ENCODE measurements around the gene EPHB2.
A peak's percentile ranks its signal among the peaks of the same experiment; 100 is the strongest.
"Not testable (repeated sequence)": the region's sequence is repeated elsewhere in the genome, so short reads cannot be mapped to it uniquely, and the experiment has no call there.

The EPHB2 gene

DNA sequence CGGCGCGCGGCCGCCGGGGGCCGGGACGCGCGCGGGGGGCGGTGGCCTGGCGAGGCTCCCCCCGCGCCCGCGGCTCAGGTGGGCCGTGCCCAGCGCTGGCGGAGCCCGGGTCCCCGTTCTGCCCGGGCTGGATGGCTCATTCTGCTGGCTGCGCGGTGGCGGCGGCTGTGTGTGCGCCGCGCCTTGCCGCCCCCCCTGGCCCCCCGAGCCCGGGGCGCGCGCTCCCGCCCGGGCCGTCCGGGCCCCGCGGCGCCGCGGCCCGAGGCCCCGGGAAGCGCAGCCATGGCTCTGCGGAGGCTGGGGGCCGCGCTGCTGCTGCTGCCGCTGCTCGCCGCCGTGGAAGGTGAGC, at the start of gene EPHB2:
Gene EPHB2, plus strand, starts transcription at position 139 of the 349 bp plus-strand sequence. Its CDS starts 144 bp downstream, at position 283.
- Histone ChIP-seq H3K4me3 (ENCODE audit: low read depth, low read length) (peak within 1 kb of the TSS; percentile 59), H3K9ac (ENCODE audit: low read length) (no peak within 1 kb of the TSS), H3K27ac (ENCODE audit: low read depth, low read length) (no peak within 1 kb of the TSS)

DNA sequence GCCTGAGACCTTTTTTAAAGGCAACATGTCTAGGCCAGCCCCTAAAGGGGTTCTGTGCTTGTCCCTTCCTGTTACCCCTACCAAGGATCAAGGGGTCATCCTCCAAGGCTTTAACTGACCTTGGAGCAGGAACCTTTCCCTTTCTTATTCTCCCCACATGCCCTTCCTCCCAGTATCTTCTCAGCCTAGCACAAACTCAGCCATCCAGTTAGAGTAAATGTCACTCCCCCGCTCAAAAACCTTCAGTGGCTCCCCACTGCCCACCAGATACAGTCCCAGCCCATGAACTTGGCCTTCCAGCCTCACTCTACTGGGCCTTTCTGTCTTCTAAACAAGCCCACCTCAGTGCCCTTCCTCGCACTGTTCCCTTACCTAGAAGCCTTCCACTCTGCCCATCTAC, 48.8 kb upstream of the EPHB2 start:
- Histone ChIP-seq H3K9ac (ENCODE audit: low read length) (no peak overlapping the region), H3K9me3 (ENCODE audit: control insufficient read depth, insufficient read depth, low read depth, low read length) (no peaks in the 10 kb centered on the region), H3K27me3 (ENCODE audit: control insufficient read depth, insufficient read depth, low read length) (no peaks in the 10 kb centered on the region; the same call in 1 of the 2 replicates), H3K27ac (ENCODE audit: low read depth, low read length) (no peak overlapping the region), H3K4me1 (ENCODE audit: control insufficient read depth, insufficient read depth, low read length) (no peaks in the 10 kb centered on the region; the same call in 1 of the 2 replicates), H3K4me3 (ENCODE audit: low read depth, low read length) (no peak overlapping the region), H3K36me3 (ENCODE audit: control insufficient read depth, insufficient read depth, low read length) (no peaks in the 10 kb centered on the region)

More for the DNA sequence above, at the start of gene EPHB2:
- Histone ChIP-seq H3K4me1 (ENCODE audit: control insufficient read depth, insufficient read depth, low read length) (peaks cover 9% of the 10 kb centered on the region; the same call in 1 of the 2 replicates), H3K36me3 (ENCODE audit: control insufficient read depth, insufficient read depth, low read length) (no peaks in the 10 kb centered on the region), H3K27me3 (ENCODE audit: control insufficient read depth, insufficient read depth, low read length) (peaks cover 43% of the 10 kb centered on the region), H3K9me3 (ENCODE audit: control insufficient read depth, insufficient read depth, low read depth, low read length) (no peaks in the 10 kb centered on the region)

DNA sequence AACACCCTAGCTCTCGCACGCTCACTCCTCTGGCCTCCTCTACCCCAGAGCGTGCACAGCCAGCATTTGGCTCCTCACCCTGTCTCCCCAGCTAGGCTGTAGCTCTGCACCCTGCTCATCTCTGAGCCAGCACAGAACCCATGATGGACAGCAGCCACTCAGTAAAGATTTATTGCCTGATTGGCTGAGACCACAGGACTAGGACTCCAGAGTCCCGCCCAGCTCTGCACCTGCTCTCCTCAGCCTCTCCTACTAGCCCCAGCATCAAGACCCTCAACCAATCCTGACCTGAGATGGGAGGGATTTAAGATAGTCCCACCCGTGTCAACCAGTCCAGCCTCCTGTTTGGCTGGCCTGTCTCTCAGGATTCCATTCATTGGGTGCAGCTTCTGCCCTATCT, 48.3 kb upstream of the EPHB2 start:
- H3K27ac ChIP-seq (ENCODE audit: low read depth, low read length): no peak overlapping the region
- H3K9me3 ChIP-seq (ENCODE audit: control insufficient read depth, insufficient read depth, low read depth, low read length): no peaks in the 10 kb centered on the region
- H3K9ac ChIP-seq (ENCODE audit: low read length): no peak overlapping the region
- H3K4me3 ChIP-seq (ENCODE audit: low read depth, low read length): no peak overlapping the region
- H3K27me3 ChIP-seq (ENCODE audit: control insufficient read depth, insufficient read depth, low read length): no peaks in the 10 kb centered on the region; the same call in 1 of the 2 replicates
- no peaks in the 10 kb centered on the region; the same call in 1 of the 2 replicates for H3K4me1 ChIP-seq (ENCODE audit: control insufficient read depth, insufficient read depth, low read length)
- H3K36me3 ChIP-seq (ENCODE audit: control insufficient read depth, insufficient read depth, low read length): no peaks in the 10 kb centered on the region

DNA sequence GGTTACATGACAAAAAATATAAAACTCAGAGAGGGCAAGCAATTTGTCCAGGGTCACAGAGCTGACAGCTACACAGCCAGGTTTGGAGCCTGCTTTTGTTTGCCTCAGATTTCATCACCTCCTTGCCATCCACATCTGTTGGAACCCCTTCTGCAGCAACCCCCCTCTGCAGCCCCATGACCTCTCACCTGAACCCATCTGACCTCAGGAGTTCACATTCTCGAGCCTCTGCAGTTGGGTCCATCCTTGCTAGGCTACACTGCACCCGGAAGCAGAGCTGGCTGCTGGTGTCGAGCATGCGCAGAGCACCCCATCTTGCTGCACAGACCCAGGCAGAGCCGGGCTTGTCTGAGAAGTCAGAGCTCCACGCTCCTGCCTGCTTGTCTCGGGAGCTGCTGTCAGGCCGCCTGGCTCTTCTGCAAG, 47.6 kb upstream of the EPHB2 start:
- no peak overlapping the region for H3K4me3 ChIP-seq (ENCODE audit: low read depth, low read length)
- H3K27ac ChIP-seq (ENCODE audit: low read depth, low read length): no peak overlapping the region
- H3K9me3 ChIP-seq (ENCODE audit: control insufficient read depth, insufficient read depth, low read depth, low read length): no peaks in the 10 kb centered on the region
- H3K36me3 ChIP-seq (ENCODE audit: control insufficient read depth, insufficient read depth, low read length): no peaks in the 10 kb centered on the region
- no peak overlapping the region for H3K9ac ChIP-seq (ENCODE audit: low read length)
- H3K4me1 ChIP-seq (ENCODE audit: control insufficient read depth, insufficient read depth, low read length): no peaks in the 10 kb centered on the region; the same call in 1 of the 2 replicates
- H3K27me3 ChIP-seq (ENCODE audit: control insufficient read depth, insufficient read depth, low read length): no peaks in the 10 kb centered on the region; the same call in 1 of the 2 replicates

DNA sequence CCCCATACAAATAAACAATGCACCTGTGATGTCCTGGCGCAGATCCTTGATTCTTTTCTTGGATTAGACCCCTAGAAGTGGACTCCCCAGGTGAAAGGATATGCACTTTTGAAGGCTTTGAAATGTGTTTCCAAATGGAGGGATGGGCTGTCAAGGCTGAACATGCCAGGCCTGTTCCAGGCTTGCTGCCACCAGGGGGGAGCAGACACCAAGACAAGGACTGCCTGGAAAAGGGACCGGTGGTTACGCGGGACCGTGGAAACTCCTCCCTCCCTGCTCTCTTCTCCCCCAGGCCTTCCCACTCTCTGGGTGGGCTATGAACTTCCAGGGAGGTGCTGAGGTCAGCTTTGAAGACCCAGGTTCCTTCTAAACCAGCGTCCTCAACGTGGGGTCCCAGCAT, 44.9 kb upstream of the EPHB2 start:
- Histone ChIP-seq H3K9ac (ENCODE audit: low read length) (no peak overlapping the region), H3K4me1 (ENCODE audit: control insufficient read depth, insufficient read depth, low read length) (no peaks in the 10 kb centered on the region; the same call in 1 of the 2 replicates)

DNA sequence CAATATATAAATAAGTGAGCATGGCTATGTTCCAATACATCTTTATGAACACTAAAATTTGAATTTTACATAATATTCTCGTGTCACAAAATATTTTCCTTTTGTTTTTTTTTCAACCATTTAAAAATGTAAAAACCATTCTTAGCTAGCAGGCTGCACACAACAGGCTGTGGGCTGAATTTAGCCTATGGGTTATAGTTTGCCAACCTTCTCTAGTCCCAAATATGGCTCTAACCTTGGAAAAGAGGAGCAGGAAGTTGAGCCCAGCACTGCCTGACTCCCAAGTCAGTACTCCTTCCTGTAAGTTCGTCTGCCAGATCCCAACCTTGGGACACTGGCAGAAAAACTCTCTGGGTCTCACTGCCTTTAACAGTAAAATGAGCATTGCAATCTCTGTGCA, 44.2 kb upstream of the EPHB2 start:
- H3K4me1 ChIP-seq (ENCODE audit: control insufficient read depth, insufficient read depth, low read length): no peaks in the 10 kb centered on the region; the same call in 1 of the 2 replicates
- no peak overlapping the region for H3K27ac ChIP-seq (ENCODE audit: low read depth, low read length)
- H3K9ac ChIP-seq (ENCODE audit: low read length): no peak overlapping the region
- H3K36me3 ChIP-seq (ENCODE audit: control insufficient read depth, insufficient read depth, low read length): no peaks in the 10 kb centered on the region
- no peaks in the 10 kb centered on the region; the same call in 1 of the 2 replicates for H3K27me3 ChIP-seq (ENCODE audit: control insufficient read depth, insufficient read depth, low read length)
- H3K4me3 ChIP-seq (ENCODE audit: low read depth, low read length): no peak overlapping the region
- H3K9me3 ChIP-seq (ENCODE audit: control insufficient read depth, insufficient read depth, low read depth, low read length): no peaks in the 10 kb centered on the region

More for the DNA sequence above, 44.9 kb upstream of the EPHB2 start:
- Histone ChIP-seq H3K27ac (ENCODE audit: low read depth, low read length) (no peak overlapping the region), H3K4me3 (ENCODE audit: low read depth, low read length) (no peak overlapping the region), H3K36me3 (ENCODE audit: control insufficient read depth, insufficient read depth, low read length) (no peaks in the 10 kb centered on the region), H3K9me3 (ENCODE audit: control insufficient read depth, insufficient read depth, low read depth, low read length) (no peaks in the 10 kb centered on the region), H3K27me3 (ENCODE audit: control insufficient read depth, insufficient read depth, low read length) (no peaks in the 10 kb centered on the region; the same call in 1 of the 2 replicates)

DNA sequence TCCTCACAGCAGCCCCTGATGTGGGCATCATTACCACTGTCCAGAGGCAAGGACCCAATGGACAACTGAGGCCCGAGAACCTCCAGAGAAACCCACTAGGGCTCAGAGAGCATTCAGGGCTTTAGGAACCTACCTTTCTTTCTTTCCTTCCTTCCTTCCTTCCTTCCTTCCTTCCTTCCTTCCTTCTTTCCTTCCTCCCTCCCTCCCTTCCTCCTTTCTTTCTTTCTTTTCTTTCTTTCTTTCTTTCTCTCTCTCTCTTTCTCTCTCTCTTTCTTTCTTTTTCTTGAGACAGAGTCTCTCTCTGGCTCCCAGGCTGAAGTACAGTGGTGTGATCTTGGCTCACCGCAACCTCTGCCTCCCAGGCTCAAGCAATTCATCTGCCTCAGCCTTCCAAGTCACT, 41.8 kb upstream of the EPHB2 start:
- not testable (repeated sequence) for H3K27me3 ChIP-seq (ENCODE audit: control insufficient read depth, insufficient read depth, low read length); H3K27ac ChIP-seq (ENCODE audit: low read depth, low read length); H3K9ac ChIP-seq (ENCODE audit: low read length); H3K4me3 ChIP-seq (ENCODE audit: low read depth, low read length); H3K36me3 ChIP-seq (ENCODE audit: control insufficient read depth, insufficient read depth, low read length); H3K9me3 ChIP-seq (ENCODE audit: control insufficient read depth, insufficient read depth, low read depth, low read length); H3K4me1 ChIP-seq (ENCODE audit: control insufficient read depth, insufficient read depth, low read length)

DNA sequence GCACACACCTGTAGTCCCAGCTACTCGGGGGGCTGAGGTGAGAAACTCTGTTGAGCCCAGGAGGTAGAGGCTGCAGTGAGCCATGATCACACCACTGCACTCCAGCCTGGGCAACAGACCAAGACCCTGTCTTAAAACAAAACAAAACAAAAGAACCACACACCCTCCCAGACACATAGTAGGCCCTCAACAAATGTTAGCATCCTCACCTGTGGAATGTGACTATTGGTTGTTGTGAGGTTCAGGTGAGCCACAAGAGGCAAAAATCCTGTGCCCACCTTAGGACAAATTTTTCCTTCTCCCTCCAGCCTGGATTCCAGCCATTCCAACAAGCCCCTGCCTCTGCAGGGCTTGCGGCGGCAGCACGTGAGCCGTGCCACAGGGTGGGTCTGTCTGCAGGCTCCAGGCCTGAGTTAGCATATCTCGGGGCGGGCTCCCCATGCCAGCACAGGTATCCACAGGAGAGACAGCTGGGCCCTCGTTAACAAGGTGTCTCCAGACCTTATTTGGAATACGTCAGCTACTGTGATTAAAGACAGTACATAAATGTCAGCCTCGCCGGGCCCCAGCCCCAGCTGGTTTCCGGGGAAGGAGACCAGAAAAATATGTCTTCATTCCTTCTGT, 40.2 kb upstream of the EPHB2 start:
- Histone ChIP-seq H3K36me3 (ENCODE audit: control insufficient read depth, insufficient read depth, low read length) (no peaks in the 10 kb centered on the region), H3K4me1 (ENCODE audit: control insufficient read depth, insufficient read depth, low read length) (no peaks in the 10 kb centered on the region; the same call in 1 of the 2 replicates), H3K9ac (ENCODE audit: low read length) (no peak overlapping the region), H3K27ac (ENCODE audit: low read depth, low read length) (no peak overlapping the region), H3K9me3 (ENCODE audit: control insufficient read depth, insufficient read depth, low read depth, low read length) (no peaks in the 10 kb centered on the region), H3K27me3 (ENCODE audit: control insufficient read depth, insufficient read depth, low read length) (no peaks in the 10 kb centered on the region; the same call in 1 of the 2 replicates), H3K4me3 (ENCODE audit: low read depth, low read length) (no peak overlapping the region)

DNA sequence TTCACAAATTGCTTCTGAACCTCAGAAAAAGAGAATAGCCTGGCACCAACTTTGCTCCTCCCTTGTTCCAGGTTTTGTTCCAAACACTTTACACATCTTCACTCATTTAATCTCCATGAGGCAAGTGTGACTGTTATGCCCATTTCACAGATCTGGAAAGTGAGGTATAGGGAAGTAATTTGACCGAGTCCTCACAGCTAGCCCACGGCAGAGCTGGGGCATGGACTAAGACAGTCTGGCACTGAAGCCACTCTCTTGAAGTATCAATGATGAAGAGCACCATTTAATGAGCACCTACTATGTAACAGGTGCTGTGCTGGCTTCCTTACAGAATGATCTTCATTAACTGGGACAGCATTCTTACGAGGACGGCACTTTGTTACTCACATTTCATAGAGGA, 38.6 kb upstream of the EPHB2 start:
- no peaks in the 10 kb centered on the region; the same call in 1 of the 2 replicates for H3K27me3 ChIP-seq (ENCODE audit: control insufficient read depth, insufficient read depth, low read length)
- no peak overlapping the region for H3K9ac ChIP-seq (ENCODE audit: low read length)
- H3K9me3 ChIP-seq (ENCODE audit: control insufficient read depth, insufficient read depth, low read depth, low read length): no peaks in the 10 kb centered on the region
- no peaks in the 10 kb centered on the region for H3K36me3 ChIP-seq (ENCODE audit: control insufficient read depth, insufficient read depth, low read length)
- no peaks in the 10 kb centered on the region for H3K4me1 ChIP-seq (ENCODE audit: control insufficient read depth, insufficient read depth, low read length)
- H3K4me3 ChIP-seq (ENCODE audit: low read depth, low read length): no peak overlapping the region
- H3K27ac ChIP-seq (ENCODE audit: low read depth, low read length): no peak overlapping the region

DNA sequence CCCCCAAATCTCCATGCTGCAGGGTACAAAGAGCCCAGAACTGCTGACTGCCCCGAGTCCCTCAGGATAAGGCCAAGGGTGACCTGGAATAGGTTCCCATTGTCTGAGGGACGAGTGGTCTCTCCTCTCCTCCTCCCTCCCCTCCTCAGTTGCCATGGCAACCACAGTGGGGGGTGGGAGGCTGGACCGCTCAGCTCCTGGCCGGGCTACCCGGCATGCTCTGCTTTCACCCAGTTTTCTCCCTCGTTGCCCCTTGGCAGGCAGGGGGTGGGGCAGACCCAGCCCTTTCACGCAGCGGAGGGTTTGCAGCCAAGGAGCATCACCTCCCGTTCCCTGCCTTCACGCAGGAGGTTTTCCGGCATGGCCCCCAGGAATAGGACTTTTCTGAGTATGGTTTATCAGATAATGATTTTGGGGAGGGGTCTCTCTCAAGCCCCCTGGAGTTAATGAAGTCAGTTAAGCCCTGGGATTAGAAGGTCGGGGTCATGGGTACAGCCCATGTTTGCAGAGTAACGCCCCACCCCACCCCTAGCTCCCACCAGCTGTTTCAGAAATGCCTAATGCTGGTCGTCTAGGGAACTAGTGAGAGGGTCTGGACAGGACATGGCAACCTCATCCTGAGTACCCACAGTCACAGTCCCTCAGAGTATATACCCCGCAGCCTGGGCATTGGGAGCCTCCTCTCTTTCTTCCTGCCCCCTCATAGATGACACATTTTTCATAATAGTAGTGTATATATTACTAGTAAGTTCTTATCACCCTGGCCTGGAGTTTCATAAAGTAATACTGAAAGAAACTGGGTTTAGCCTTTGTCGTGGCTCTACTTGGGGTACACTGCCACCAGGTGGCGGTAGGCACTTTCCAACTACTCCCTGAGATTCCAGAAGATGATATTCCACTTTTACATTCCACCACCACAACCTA, 36.9 kb upstream of the EPHB2 start:
- Histone ChIP-seq H3K9me3 (ENCODE audit: control insufficient read depth, insufficient read depth, low read depth, low read length) (no peaks in the 10 kb centered on the region), H3K9ac (ENCODE audit: low read length) (no peak overlapping the region), H3K36me3 (ENCODE audit: control insufficient read depth, insufficient read depth, low read length) (no peaks in the 10 kb centered on the region), H3K27ac (ENCODE audit: low read depth, low read length) (no peak overlapping the region), H3K4me1 (ENCODE audit: control insufficient read depth, insufficient read depth, low read length) (peaks cover 5% of the 10 kb centered on the region; the same call in 1 of the 2 replicates), H3K27me3 (ENCODE audit: control insufficient read depth, insufficient read depth, low read length) (no peaks in the 10 kb centered on the region; the same call in 1 of the 2 replicates), H3K4me3 (ENCODE audit: low read depth, low read length) (no peak overlapping the region)

DNA sequence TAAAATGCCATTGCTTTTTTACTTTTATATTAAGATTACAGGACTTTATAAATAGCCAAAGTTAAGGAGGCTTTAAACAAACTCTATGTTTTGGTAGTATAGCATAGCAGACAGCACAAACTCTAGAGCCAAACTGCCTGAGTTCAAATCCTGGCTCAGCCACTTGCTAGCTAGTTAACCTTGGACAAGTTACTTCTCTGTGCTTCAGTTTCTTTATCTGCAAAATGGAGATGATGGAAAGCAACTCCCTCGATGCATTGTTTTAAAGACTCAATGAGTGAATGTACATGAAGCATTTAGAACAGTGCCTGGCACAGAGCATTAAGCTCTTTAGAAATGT, 36.3 kb upstream of the EPHB2 start:
- no peak overlapping the region for H3K4me3 ChIP-seq (ENCODE audit: low read depth, low read length)
- no peaks in the 10 kb centered on the region for H3K36me3 ChIP-seq (ENCODE audit: control insufficient read depth, insufficient read depth, low read length)
- peaks cover 5% of the 10 kb centered on the region; the same call in 1 of the 2 replicates for H3K4me1 ChIP-seq (ENCODE audit: control insufficient read depth, insufficient read depth, low read length)
- H3K27me3 ChIP-seq (ENCODE audit: control insufficient read depth, insufficient read depth, low read length): no peaks in the 10 kb centered on the region
- no peaks in the 10 kb centered on the region for H3K9me3 ChIP-seq (ENCODE audit: control insufficient read depth, insufficient read depth, low read depth, low read length)
- H3K27ac ChIP-seq (ENCODE audit: low read depth, low read length): no peak overlapping the region
- no peak overlapping the region for H3K9ac ChIP-seq (ENCODE audit: low read length)
